HG03064 (cell line): Measurements from ENCODE around the gene MOCS3.

Experiments
- ATAC-seq: cut with Tn5 transposase; IDR thresholded peaks from one replicate; pipeline ENCODE4 v1.9.1; 2021; ENCODE audit warnings: low read depth; ENCODE audit not compliant: unreplicated experiment

The MOCS3 gene

DNA sequence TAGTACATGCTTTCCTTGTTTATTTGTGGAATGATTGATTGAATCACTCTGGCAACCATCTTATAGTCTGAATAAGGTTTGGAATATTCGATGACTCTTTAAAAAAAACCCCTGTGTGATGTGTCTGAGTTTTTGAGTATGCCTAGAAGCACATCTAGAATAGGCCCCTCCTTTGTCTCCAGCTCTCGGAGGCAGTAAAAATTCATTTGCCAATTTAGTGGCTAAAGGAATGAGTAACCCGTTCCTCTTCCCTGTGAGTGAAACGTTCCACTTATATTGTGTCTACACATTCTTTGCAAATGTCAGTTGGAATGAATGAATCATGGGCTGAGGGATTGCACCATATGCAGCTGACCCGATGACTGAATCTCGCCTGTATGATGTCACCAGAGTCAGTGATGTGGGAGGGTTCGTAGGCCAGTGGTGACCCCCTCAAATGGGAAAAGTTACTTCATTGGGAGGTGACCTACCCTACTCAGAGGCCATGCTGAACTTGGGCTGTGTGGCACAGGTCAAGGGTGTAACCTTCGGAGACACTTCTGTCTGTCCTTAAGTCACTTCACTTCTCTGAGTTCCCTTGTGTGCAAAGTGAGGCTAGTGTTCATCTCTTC, 21.6 kb downstream of the MOCS3 start:
- no peak for ATAC-seq

DNA sequence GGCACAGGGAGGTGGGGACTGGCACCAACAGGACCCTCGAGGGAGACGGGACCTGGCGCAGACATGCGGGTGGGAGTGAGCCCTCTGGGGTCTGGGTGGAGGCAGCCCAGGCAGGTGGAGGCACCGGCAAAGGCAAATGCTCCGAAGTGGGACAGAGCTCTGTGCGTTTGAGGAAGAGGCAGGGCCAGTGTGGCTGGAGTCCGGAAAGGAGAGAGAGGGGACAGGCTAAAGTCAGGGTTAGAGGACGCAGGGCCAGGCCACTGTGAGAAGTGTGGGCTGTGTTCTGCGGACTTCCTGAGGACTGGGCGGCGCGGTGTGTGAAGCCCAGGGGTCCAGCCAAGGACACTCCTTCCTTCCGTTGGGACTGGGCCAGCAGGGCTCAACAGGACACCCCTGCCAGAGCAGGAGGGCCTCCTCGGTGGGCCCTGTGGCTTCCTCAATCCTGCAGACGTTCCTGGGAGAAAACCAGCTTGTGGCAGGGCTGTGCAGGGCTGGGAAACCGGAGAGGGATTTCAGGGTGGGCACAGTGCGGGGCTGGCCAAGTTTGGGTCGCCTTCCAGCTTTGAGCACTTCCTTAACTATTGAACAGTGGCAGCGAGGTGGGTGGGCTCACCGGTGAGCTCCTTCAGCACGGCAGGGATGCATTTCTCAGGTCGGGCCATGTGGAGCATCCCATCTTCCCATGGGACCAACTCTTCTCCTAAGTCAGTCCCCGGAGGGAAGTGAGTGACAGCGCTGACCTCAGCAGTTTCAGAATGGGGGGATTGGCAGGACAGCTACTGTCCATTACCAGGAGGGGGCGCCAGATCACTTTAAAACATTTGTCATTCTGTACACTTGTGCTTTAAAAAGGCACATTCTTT, 22.5 kb downstream of the MOCS3 start:
- no peak for ATAC-seq

DNA sequence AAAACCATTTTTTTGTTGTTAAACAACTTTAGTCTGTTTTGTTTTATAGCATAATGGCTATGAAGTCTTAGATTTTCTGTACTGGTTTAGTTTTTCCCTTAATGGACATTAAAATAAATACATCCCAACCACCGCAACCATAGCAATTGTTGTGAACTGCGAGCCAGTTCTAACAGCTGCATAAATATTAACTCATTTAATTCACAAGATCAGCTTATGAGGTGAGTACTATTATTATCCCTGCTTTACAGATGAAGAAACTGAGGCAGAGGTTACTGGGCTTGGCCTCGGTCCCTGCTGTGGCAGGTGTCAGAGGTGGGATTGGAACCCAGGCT, 23.1 kb downstream of the MOCS3 start:
- no peak for ATAC-seq

DNA sequence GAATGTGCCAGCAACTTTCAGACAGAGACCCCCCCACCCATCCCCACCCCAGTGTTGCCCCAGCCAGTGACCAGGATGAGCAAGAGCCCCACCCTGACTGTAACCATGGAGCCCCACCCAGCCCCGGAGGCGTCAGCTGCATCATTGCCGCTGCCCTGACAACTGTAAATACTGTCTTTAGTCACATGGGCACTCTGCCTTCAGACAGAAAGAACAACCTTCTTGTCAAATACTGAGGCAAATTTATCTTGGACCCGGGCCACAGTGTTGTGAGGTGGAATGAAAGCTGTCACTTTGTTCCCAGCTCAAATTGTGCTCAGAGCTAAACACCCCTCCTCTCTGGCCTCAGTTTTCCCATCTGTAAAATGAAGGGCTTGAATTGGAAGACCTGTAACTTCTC, 23.7 kb downstream of the MOCS3 start:
- no peak for ATAC-seq

DNA sequence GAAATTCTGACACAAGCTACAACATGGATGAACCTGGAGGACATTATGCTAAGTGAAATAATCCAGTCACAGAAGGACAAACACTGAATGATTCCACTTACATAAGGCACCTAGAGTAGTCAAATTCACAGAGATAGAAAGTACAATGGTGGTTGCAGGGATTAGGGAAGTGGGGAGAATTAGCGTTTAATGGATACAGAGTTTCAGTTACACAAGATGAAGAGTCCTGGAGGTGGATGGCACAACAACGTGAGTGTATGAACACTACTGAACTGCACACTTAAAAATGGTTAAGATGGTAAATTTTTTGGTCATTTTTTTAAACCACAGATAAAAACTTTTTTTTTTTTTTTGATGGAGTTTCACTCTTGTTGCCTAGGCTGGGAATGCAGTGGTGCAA, 24.7 kb downstream of the MOCS3 start:
- ATAC-seq, result no peak

DNA sequence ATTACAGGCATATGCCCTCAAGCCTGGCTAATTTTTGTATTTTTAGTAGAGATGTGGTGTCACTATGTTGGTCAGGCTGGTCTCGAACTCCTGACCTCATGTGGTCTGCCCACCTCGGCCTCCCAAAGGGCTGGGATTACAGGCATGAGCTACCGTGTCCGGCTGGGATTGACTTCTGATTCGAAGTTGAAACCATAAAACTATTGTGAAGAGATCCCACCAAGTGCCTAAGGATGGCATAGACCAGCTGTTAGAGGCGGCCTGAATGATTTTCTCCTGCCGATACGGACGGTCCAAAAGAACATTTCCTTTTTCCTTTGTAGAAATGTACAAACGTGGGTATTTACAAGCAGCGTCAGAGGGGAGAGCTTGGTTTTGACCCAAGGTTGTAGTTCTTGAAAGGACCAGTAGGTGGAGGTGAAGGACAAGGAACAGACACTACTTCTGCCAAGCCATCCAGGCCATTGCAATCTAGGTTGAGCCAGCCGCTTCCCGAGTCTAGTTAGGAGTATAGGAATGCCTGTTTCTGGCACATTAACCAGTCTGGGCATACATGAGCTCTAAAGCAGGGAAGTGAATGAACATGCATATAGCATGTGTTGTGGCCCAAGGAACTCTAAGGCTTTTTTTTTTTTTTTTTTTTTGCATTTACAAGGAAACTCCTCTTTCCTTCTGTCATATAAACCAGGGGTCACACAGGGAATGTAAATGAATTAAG, 29.0 kb downstream of the MOCS3 start:
- no peak for ATAC-seq

DNA sequence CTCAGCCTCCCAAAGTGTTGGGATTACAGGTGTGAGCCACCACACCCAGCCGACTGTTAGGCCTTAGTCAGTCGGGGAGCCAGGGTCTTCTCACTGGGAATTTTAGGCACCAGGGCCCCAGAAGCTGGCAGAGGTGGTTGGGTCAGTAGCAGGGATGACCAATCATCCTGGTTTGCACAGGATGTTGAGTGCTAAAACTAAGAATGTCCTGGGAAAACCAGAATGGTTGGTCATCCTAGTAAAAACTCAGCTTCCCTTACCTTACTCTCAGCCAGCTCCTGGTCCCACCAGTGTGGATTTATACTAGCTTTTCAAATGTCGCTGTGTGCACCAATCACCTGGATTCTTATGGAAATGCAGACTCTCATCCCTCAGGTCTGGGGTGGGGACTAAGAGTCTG, 32.5 kb downstream of the MOCS3 start:
- no peak for ATAC-seq

DNA sequence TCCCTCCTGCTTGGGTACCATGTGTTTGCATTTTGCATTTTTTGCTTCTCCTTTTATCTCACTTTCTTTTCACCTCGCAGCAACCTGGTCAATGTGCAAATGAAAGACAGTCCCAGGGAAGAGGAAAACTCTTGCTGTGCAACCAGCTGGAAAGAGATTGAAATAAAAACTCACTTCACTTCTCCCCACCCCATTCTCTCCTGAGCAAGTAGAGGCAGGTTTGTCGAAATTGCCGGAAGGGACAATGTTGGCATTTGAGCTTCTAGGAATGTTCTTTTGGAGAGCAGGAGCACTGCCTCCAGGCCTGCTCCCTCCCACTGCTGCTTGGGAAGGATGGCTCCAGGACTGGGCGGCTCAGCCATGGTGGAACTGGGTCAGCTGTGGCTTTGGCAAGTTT, 33.7 kb downstream of the MOCS3 start:
- no peak for ATAC-seq

DNA sequence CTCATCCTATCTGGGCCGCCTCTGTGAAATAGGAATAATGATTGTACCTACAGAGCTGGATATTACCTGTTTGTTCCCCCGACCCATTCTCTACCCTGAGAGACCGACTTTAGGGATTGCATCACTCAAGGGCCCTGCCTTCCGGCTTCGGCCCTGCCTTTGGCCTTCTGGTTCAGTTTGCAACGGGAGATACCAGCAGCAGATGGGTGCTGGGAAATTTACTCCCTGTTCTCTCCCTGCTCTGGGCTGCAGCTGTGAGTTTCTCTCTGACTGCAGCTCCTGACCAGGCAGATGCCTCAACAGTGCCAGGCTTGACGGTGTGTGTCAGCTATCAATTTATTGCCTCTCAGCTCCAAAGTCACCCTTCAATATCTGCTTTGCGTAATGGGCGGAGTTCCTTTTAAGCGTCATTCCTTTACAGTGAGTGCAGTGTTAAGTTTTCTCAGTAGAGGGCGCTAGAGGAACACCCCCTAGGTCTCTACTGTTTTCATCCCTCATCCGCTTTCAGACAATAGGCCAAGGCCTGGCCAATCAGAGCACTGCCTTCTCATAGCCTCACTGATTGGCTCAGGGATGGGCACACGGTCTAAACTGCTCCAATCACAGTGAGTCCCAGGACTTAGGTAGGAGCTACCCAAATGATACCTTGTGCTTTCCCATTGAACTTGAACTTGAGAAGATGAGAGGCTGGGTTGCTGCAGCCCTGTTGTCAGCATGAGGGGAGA, 34.3 kb downstream of the MOCS3 start:
- ATAC-seq, result no peak

DNA sequence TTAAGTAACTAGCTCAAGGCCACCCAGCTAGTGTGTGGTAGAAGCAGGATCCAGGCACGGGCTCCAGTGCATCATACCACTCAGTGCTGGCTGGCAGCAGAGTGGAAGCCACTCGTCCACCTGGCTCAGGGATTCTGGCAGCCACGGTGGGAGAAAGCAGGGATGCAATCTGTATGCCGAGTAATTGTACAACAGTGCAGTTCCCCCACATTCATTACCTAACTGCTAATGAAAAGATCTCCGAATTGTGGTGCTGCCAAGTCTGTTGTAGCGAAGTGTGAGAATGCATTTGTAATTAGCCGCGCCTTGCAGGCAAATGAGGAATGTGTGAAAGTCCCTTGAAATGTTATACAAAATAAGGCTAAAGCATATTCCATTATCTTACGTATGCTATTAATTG, 35.3 kb downstream of the MOCS3 start:
- ATAC-seq, result no peak

DNA sequence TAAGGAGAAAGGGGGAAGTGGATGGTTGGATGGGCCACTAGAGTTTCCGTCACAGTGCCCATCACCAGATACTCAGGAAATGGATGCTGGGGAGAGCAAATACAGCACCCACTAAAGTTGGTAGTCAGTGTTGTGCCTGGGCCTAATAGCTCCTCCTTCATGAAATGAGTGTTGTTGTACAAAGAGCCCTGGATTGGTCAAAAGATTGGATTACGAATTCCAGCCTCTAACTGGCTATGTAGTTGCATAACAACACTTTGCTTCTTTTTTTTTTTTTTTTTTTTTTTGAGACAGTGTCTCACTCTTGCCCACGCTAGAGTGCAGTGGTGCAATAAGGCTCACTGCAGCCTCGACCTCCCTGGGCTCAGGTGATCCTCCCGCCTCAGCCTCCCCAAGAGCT, 36.9 kb downstream of the MOCS3 start:
- no peak for ATAC-seq

DNA sequence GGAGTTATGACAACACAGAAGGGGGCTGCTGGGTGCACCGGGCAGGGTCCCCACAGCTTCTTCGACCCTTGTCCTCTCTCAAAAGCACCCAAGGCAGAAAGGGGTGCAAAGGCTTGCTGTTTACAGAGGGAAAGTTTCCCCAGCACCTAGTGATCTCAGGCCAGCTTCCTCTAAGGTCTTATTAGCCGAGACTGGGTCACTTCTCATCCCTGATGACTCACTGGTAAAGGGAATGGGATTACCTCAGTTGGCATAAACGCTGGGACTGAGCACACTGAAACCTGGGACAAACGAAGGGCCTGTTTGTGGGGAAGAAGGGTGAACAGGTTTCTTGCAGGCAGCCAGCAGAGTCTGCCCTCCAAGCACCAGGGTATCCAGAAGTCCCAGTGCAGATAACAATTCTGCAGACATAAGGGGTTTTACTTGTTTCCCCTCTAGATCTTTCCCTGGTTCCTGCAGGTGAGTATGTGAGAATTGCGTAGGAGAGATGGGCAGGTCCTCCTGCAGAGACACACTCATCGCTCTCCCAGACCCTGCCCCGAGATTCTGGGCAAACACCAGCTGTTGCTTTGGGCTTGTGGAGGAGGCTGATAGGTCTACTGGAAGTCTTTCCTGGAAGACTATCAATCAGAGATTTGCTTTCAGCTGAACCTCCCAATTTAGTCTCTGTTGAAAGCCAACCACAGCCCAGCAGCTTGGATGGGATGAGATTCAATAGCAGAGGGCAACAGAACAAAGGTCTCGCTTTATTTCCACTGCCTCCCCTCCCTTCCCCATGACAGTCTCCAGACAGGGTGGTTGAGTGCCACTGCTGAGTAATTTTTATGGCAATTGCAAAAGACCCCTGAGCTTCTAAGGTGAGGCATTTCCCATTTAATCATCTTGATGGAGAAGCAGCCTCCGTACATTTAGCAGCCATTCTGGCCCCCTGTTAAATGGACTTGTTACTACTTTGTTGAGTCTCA, 38.6 kb downstream of the MOCS3 start:
- no peak for ATAC-seq

DNA sequence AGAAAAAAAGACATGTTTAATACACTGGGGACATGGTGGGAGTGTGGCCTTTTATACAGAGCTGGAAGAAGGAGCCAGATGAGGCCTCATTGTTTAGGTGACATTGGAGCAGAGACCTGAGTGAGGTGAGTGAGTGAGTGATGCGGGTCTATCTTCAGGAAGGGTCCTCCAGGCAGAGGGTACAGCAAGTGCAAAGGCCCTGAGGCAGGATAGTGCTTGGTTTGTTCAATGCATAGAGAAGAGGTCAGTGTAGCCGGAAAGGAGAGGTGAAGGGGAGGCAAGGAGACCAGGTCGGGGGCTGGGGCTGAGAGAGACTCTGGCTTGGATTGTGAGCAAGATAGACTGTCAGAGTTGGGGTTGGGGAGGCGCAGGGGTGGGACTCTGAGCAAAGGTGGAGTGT, 40.7 kb downstream of the MOCS3 start:
- no peak for ATAC-seq

DNA sequence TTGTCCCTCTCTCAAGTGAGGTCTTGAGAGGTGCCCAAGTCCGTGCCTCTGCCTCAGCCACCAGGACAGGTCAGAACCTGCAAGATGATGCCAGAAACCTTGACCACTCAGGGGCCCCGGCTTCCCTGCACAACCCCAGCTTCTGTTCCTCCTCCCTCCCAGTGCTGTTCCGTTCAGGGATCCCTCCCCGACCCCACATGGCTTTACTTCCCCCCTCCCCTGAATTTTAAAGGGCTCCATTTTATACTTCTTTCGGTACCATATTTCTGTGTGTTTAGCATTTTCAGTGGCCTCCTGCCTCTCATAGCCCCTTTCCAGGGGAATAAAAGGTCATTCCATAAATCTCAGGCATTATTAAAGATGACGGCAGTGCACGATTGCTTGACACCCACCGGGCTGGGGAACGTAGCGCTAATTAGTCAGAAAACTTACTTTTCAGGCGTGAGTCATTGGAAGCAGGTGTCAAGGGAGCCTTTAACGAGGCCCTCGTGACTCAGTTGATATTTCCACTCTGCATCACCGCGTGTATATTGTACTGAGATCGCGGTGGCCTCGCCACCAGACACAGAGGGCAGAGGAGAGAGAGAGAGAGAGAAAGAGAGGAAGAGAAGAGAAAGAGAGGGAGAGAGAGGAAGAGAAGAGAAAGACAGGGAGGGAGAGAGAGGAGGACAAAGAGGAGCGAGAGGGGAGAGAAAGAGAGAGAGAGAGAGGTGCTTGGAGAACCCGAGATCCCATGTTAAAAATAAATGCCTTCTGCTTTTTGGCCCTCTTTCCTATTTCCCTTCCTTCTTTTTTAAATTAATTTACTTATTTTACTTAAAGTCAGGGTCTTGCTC, 43.0 kb downstream of the MOCS3 start:
- no peak for ATAC-seq

DNA sequence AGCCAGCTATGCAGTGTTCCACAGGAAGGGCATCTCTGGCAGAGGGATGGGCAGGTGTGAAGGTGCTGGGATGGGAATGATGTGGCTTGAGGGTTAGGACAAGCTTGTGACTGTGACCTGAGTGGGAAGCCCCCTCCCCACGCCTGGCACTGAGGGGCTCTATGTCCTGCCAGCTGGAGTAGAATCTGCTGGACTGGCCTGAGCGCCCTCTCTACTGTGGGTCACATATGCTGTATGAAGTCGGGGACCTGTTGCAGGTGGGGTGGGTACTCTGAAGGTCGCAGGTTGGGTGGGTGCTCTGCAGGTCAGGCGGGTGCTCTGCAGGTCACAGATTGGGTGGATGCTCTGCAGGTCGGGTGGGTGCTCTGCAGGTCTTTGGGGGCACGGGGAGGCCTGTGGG, 44.0 kb downstream of the MOCS3 start:
- ATAC-seq, result no peak

DNA sequence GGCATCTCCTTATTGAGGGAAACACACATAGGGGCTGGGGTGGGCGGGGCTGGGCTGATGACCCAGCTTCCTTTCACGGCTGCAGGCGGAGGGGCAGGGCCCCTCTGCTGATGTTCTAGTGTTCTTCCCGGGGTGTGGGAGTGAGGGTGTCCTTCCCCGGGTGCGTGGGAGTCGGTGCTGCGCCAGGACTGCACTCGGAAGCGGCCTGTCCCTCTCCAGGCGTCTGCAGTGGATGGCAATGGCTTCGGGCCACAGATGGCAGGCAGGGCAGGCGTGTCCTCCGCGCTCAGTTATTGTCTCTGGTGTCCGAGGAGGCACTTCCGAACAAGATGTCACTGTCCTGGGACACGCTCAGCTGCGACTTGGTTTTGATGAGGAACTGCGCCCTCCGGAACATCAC, 45.1 kb downstream of the MOCS3 start:
- ATAC-seq, result no peak

DNA sequence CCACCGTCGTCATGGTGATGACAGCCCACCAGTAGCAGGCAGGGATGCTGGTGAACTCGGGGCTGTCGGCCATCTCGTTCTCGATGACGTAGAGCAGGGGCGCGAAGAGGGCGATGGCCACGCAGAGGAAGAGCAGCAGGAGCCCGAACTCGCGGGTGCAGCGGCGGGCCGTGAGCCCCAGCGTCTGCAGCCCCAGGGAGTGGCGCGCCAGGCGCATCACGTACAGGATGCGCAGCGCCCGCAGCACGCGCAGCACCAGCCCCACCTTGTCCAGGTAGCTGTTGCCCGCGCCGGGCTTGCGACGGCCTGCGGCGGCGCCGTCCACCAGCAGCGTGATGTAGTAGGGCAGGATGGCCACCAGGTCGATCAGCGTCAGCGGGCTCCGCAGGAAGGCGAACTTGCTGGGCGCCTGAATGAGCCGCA, 45.7 kb downstream of the MOCS3 start:
- no peak for ATAC-seq

DNA sequence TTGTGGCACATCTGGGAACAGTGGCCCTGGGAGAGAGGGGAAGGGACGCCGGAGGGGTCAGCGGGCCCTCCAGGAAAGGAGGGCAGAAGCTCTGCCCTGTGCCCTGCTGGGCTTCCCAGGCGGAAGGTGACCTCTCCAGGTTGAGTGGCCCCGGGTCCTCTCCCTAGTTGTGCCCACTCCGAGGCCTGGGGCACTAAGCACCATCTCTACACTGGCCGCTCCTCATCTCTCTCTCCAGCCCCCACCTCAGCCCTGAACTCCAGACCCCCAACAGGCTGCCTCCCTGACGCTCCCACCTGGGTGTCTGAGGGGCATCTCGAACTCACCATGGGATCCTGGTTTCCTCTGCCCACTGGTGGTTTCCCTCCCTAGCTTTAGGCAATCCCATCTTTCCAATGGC, 46.2 kb downstream of the MOCS3 start:
- no peak for ATAC-seq

DNA sequence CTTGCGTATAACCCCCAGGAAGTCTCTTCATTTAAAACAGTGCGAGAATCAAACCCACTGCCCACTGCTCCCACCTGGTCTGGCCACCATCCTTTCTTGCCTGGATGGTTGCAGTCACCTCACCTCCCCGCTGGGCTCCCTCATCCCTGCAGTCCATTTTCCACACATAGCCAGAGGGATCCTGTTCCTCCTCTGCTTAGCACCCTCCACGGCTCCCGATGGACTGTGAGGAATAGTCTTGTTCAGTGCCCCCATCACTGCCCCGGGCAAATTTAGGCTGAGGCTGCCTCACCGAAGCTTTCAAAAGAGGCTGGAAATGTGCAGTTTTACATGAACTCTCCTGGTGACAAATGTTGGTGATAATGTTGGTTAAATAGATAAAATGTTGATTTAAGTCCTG, 46.6 kb downstream of the MOCS3 start:
- no peak for ATAC-seq
